ENCODE results near the gene SIX3.

GRCh38 chr2:44925561-44926136, 15.9 kb upstream of the SIX3 start:
- TF ChIP-seq POLR2A (IDR thresholded peaks at IDR 0.05; ENCODE audit: low read depth, low read length) (no peak), POLR2AphosphoS5 (IDR thresholded peaks at IDR 0.05; ENCODE audit: insufficient read depth, low read depth, low read length) (no peak), EZH2 (IDR thresholded peaks at IDR 0.05; ENCODE audit: borderline replicate concordance, low read depth, low read length, severe bottlenecking) (peak; percentile 14), FOS (IDR thresholded peaks at IDR 0.05; ENCODE audit: borderline replicate concordance, insufficient read depth, low read length) (no peak), GATA2 (IDR thresholded peaks at IDR 0.05; ENCODE audit: insufficient read depth, insufficient read length, low read depth, low read length) (no peak), MYC (IDR thresholded peaks at IDR 0.05; ENCODE audit: low read depth, low read length) (no peak)
- TF ChIP-seq, protein P1, sequence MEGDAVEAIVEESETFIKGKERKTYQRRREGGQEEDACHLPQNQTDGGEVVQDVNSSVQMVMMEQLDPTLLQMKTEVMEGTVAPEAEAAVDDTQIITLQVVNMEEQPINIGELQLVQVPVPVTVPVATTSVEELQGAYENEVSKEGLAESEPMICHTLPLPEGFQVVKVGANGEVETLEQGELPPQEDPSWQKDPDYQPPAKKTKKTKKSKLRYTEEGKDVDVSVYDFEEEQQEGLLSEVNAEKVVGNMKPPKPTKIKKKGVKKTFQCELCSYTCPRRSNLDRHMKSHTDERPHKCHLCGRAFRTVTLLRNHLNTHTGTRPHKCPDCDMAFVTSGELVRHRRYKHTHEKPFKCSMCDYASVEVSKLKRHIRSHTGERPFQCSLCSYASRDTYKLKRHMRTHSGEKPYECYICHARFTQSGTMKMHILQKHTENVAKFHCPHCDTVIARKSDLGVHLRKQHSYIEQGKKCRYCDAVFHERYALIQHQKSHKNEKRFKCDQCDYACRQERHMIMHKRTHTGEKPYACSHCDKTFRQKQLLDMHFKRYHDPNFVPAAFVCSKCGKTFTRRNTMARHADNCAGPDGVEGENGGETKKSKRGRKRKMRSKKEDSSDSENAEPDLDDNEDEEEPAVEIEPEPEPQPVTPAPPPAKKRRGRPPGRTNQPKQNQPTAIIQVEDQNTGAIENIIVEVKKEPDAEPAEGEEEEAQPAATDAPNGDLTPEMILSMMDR (IDR thresholded peaks at IDR 0.05; ENCODE audit: extremely low read depth in 1 of 2, insufficient read depth in 1 of 2, low read depth in 1 of 2, low read length in 2 of 2) = no peak
- TF ChIP-seq, protein P2, sequence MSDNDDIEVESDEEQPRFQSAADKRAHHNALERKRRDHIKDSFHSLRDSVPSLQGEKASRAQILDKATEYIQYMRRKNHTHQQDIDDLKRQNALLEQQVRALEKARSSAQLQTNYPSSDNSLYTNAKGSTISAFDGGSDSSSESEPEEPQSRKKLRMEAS (IDR thresholded peaks at IDR 0.05; ENCODE audit: insufficient read depth, insufficient read length) = no peak
